ENCODE measurements around the gene CCDC38.

The CCDC38 gene

DNA sequence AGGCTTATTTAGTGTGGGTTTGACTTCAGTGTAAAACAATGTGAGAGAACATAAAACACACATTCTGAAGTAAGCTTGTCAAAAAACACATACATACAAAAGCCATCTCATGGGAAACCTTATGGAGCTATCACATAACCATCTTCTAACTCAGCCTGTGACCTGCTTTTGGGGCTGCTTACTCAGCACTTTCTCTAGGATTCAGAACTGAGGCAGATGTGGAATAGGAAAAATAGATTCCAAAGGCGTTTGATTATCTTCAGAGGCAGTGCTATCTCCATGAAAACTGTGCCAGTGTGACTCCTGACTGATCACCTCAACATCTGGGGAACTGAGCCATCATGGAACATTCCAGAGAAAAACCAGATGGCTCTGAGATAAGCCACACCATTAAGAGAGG, 40.2 kb upstream of the CCDC38 start:
- TF ChIP-seq, protein P1, sequence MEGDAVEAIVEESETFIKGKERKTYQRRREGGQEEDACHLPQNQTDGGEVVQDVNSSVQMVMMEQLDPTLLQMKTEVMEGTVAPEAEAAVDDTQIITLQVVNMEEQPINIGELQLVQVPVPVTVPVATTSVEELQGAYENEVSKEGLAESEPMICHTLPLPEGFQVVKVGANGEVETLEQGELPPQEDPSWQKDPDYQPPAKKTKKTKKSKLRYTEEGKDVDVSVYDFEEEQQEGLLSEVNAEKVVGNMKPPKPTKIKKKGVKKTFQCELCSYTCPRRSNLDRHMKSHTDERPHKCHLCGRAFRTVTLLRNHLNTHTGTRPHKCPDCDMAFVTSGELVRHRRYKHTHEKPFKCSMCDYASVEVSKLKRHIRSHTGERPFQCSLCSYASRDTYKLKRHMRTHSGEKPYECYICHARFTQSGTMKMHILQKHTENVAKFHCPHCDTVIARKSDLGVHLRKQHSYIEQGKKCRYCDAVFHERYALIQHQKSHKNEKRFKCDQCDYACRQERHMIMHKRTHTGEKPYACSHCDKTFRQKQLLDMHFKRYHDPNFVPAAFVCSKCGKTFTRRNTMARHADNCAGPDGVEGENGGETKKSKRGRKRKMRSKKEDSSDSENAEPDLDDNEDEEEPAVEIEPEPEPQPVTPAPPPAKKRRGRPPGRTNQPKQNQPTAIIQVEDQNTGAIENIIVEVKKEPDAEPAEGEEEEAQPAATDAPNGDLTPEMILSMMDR (IDR thresholded peaks at IDR 0.05; ENCODE audit: insufficient read depth, low read depth, low read length, missing control alignments) = no peak
- no peak overlapping the region for H3K4me3 ChIP-seq (ENCODE audit: low read depth, low read length)
- DNase-seq (ENCODE audit: low read depth) = no peak

GRCh38 chr12:95980437-95980836, 38.0 kb upstream of the CCDC38 start:
- TF ChIP-seq, protein P1 (IDR thresholded peaks at IDR 0.05; ENCODE audit: insufficient read depth, low read depth, low read length, missing control alignments) = no peak
- DNase-seq (ENCODE audit: low read depth) = no peak
- no peak overlapping the region for H3K4me3 ChIP-seq (ENCODE audit: low read depth, low read length)

- H3K4me3 ChIP-seq (ENCODE audit: low read depth, low read length) = no peak overlapping the region
- TF ChIP-seq, protein P1 (IDR thresholded peaks at IDR 0.05; ENCODE audit: insufficient read depth, low read depth, low read length, missing control alignments) = no peak
- no peak for DNase-seq (ENCODE audit: low read depth)
These were observed 36.4 kb upstream of the CCDC38 start for GRCh38 chr12:95978774-95979173.

DNA sequence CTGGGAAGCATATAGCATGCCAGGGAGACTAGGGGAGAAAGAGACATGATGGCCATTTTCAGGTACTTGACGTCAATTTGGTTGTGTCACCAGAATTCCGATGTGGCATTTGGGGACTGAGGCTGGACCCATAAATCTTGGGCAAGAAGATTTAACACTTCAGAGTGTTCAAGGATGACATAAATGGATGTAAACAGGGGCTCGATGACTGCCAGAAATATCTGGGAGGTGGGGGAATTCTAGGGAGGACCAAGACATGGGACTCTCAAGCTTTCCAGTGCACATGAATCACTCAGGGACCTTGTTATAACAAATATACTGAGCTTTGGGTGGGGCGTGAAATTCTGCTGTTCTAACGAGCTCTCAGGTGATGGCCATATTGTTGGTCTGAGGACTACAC, 35.9 kb upstream of the CCDC38 start:
- TF ChIP-seq, protein P1 (IDR thresholded peaks at IDR 0.05; ENCODE audit: insufficient read depth, low read depth, low read length, missing control alignments) = no peak
- H3K4me3 ChIP-seq (ENCODE audit: low read depth, low read length) = no peak overlapping the region
- no peak for DNase-seq (ENCODE audit: low read depth)

DNA sequence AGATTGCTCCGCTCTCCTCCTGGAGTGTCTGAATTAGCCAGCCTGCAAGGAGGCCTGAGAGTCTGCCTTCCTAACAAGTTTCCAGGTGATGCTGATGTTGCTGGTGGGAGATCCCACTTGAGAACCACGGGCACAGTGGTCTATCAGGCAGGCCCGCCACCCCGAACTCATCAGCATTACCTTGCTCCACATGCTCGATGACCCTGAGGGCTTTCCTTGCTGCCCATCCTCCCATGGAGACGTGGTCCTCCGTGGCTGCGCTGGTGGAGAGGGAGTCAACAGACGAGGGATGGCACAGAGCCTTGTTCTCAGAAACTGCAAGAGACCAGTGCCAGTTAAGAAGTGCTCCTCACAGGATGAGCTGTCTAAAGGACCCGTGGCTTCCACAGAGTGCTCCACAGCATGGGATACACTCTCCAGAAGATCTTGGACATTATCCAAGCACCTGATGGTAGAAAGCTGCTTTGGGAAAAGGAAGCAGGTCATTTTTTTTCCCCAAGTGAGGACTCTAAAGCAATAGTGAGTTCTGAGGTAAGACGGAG, 35.4 kb upstream of the CCDC38 start:
- no peak for DNase-seq (ENCODE audit: low read depth)
- TF ChIP-seq, protein P1 (IDR thresholded peaks at IDR 0.05; ENCODE audit: insufficient read depth, low read depth, low read length, missing control alignments) = no peak
- H3K4me3 ChIP-seq (ENCODE audit: low read depth, low read length) = no peak overlapping the region

- H3K4me3 ChIP-seq (ENCODE audit: low read depth, low read length) = no peak overlapping the region
- TF ChIP-seq, protein P1 (IDR thresholded peaks at IDR 0.05; ENCODE audit: insufficient read depth, low read depth, low read length, missing control alignments) = no peak
- no peak for DNase-seq (ENCODE audit: low read depth)
These were observed 34.0 kb upstream of the CCDC38 start for GRCh38 chr12:95976416-95976832.

DNA sequence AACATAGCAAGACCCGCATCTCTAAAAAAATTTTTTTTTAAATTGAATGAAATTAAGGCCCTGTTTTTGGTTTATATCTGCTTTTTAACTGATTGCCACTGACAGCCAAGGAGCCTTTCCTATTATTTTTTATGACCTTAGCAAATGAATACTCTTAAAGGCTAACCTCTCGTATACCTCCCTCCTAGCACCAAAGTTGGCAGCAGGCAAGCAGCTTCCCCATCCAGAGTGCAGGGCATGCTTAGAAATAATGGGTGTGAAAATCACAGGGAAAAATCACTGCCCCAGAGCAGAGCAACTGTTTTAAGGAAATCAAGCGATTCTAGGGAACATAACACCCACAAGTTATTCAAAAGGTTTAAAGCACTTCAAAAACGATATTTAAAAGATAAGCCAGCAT, 33.1 kb upstream of the CCDC38 start:
- H3K4me3 ChIP-seq (ENCODE audit: low read depth, low read length) = no peak overlapping the region
- DNase-seq (ENCODE audit: low read depth) = no peak
- TF ChIP-seq, protein P1 (IDR thresholded peaks at IDR 0.05; ENCODE audit: insufficient read depth, low read depth, low read length, missing control alignments) = no peak

Measured in GM12865 (cell line).